Smooth muscle cell (in vitro differentiated cells): ENCODE measurements around the gene RARRES1. TPM values are rescaled to one million over a fixed set of nuclear protein-coding genes. Genes with fewer than 3 reads are reported as not detected.

Experiments
- DNase-seq: peaks from one replicate; lab custom pipeline; 2025; ENCODE audit not compliant: unreplicated experiment; lab: John Stamatoyannopoulos, UW
- H2AFZ ChIP-seq: fragments of 200-600 bp; sonication (generic); 2 replicates; pipeline ENCODE4 v1.6.0; 2016; ENCODE audit warnings: antibody characterized with exemption, low read depth, mild to moderate bottlenecking
- H3F3A ChIP-seq: fragments of 200-600 bp; sonication (generic); 2 replicates; pipeline ENCODE4 v1.6.0; 2017; ENCODE audit warnings: antibody characterized with exemption, low read depth
- H3K27ac ChIP-seq: fragments of 200-600 bp; sonication (generic); 2 replicates; pipeline ENCODE4 v1.5.1; 2016; ENCODE audit warnings: low read depth, mild to moderate bottlenecking
- H3K27me3 ChIP-seq: fragments of 200-600 bp; sonication (generic); 2 replicates; pipeline ENCODE4 v1.6.1; 2016; ENCODE audit warnings: low read depth, mild to moderate bottlenecking
- H3K36me3 ChIP-seq: fragments of 200-600 bp; sonication (generic); 2 replicates; pipeline ENCODE4 v1.5.1; 2016; ENCODE audit warnings: low read depth
- H3K4me1 ChIP-seq: fragments of 200-600 bp; sonication (generic); 2 replicates; pipeline ENCODE4 v1.5.1; 2016; ENCODE audit warnings: low read depth
- H3K4me2 ChIP-seq: fragments of 200-600 bp; sonication (generic); 2 replicates; pipeline ENCODE4 v1.6.0; 2016; ENCODE audit warnings: mild to moderate bottlenecking
- H3K4me3 ChIP-seq: fragments of 200-600 bp; sonication (generic); 2 replicates; pipeline ENCODE4 v1.5.1; 2016; ENCODE audit warnings: mild to moderate bottlenecking
- H3K79me2 ChIP-seq: fragments of 200-600 bp; sonication (generic); 2 replicates; pipeline ENCODE4 v1.6.0; 2016; ENCODE audit warnings: low read depth, mild to moderate bottlenecking
- H3K9ac ChIP-seq: fragments of 200-600 bp; sonication (generic); 2 replicates; pipeline ENCODE4 v1.6.0; 2016; ENCODE audit warnings: low read depth
- H3K9me3 ChIP-seq: fragments of 200-600 bp; sonication (generic); replicated peaks from 2 replicates; pipeline ENCODE4 v1.5.1; 2016; ENCODE audit warnings: low read depth
- H4K20me1 ChIP-seq: fragments of 200-600 bp; sonication (generic); 2 replicates; pipeline ENCODE4 v1.6.0; 2016; ENCODE audit warnings: low read depth
- WGBS: methylation state at CpG from one replicate; pipeline ENCODE4 v1.1.7; 2016; ENCODE audit warnings: low lambda C conversion rate; 5-methylcytosine and 5-hydroxymethylcytosine counted together
- polyA plus RNA-seq: library from polyadenylated mRNA; unstranded; fragments of >200 nt; fragmentation: Nextera tagmentation; extraction: Ambion mirVana; gene quantifications from 2 replicates; pipeline ENCODE4 v1.2.1, GENCODE V29; 2016
- total RNA-seq: library from RNA; depleted of rRNA; stranded (reverse); fragments of >200 nt; gene quantifications from 2 replicates; pipeline ENCODE4 v1.2.3, GENCODE V29; 2014
- TF ChIP-seq, protein P1 (sequence below): fragments of 200-600 bp; sonication (generic); IDR thresholded peaks from 2 replicates; pipeline ENCODE4 v1.5.1; 2017; ENCODE audit warnings: borderline replicate concordance, mild to moderate bottlenecking, antibody characterized with exemption; ENCODE audit not compliant: insufficient read depth, poor library complexity, severe bottlenecking

The RARRES1 gene
- total and polyA plus RNA-seq, 2 experiments from 2014 or later, result 6.6 to 15.3 TPM

DNA sequence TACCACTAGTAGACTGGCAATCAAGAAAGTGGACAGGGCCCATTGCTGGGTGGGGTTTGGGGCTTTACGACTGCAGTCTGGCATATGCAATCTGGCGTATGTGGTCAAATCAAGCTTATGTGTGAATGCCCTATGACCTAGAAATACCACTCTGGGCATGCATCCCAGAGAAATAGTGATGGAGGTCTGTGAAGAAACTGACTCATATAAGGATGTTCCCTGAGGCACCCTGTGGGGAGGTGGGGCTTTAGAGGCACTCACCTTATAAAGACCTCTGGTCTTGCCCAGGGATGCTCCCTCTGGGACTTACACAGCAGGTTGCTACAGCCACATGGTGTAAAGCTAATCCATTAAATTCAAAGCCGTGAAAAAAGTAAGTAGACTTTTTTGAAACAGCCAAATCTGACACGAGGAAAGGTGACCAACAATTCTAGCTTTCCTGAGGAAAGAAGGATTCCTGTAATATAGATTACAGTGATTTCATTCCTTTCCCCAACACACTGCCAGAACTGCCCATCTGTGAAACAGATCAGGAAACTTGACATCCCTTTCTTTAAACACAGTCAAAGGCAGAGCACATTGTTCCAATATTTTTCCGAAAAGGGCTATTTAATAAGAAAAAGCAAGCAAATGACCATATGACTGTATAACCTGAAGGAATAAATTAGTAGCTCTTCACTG is 13.6 kb downstream of the RARRES1 start:
- Histone ChIP-seq H3K4me3 (no peak overlapping the region), H3K4me2 (no peak overlapping the region), H3K27me3 (no peaks in the 10 kb centered on the region), H3K36me3 (no peaks in the 10 kb centered on the region), H3K27ac (peak overlapping the region; percentile 25), H3K9ac (no peak overlapping the region), H3K4me1 (no peaks in the 10 kb centered on the region), H2AFZ (no peak overlapping the region), H3K9me3 (no peaks in the 10 kb centered on the region), H4K20me1 (no peaks in the 10 kb centered on the region), H3F3A (peaks cover 14% of the 10 kb centered on the region), H3K79me2 (no peaks in the 10 kb centered on the region)
- DNase-seq, result no peak
- TF ChIP-seq, protein P1, sequence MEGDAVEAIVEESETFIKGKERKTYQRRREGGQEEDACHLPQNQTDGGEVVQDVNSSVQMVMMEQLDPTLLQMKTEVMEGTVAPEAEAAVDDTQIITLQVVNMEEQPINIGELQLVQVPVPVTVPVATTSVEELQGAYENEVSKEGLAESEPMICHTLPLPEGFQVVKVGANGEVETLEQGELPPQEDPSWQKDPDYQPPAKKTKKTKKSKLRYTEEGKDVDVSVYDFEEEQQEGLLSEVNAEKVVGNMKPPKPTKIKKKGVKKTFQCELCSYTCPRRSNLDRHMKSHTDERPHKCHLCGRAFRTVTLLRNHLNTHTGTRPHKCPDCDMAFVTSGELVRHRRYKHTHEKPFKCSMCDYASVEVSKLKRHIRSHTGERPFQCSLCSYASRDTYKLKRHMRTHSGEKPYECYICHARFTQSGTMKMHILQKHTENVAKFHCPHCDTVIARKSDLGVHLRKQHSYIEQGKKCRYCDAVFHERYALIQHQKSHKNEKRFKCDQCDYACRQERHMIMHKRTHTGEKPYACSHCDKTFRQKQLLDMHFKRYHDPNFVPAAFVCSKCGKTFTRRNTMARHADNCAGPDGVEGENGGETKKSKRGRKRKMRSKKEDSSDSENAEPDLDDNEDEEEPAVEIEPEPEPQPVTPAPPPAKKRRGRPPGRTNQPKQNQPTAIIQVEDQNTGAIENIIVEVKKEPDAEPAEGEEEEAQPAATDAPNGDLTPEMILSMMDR, result no peak
- 65% methylated on average over 5 of the region's 5 CpGs for WGBS

DNA sequence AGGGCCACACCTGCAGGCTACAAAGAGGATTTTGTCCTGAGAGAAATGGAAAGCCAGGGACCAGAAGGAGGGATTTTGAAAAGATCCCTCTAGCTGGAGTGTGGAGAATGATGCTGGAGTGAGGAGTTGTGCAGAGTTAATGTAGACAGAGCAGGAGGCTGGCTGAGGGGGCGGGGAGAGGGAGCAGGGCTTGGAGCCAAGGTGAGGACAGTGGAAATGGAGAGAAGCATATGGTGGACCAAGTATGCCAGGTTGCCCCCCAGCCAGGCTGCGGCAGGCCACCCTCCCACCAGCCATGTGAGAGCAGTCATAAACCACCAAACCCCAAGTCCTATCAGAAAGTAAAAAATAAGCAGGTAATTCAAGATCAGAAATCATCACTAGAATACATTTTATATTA is 14.7 kb downstream of the RARRES1 start:
- H3K4me3 ChIP-seq, result no peak overlapping the region
- WGBS, result 100% methylated on average over 1 of the region's 2 CpGs

DNA sequence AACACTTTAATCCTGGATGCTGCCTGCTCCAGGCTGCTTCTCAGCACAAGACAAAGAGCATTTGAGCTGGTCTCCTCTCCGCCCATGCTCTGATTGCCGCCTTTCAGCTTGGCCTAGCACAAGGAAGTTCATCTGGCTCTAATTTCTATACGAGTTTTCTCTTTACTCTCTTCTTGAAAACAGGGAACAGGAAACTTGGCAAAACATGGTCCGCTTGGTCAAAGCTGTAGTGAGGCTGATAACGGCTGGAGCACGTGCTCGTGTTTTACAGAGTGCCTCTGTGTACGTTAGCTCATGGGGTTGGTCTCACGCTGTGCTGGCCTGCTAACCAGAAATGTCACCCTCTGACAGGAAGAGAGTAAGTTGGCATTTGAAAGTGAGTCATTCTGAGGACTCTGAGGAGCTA is 19.2 kb downstream of the RARRES1 start:
- TF ChIP-seq, protein P1, result no peak
- Histone ChIP-seq H3F3A (peaks cover 46% of the 10 kb centered on the region), H3K79me2 (no peaks in the 10 kb centered on the region), H3K36me3 (no peaks in the 10 kb centered on the region), H3K27me3 (no peaks in the 10 kb centered on the region), H3K27ac (peak overlapping the region; percentile 95), H3K9ac (peak overlapping the region; percentile 63), H3K9me3 (no peaks in the 10 kb centered on the region), H4K20me1 (no peaks in the 10 kb centered on the region), H3K4me3 (no peak overlapping the region), H3K4me1 (peaks cover 16% of the 10 kb centered on the region), H2AFZ (no peak overlapping the region), H3K4me2 (peak overlapping the region; percentile 54)
- DNase-seq, result no peak
- WGBS, result 21% methylated on average over 9 of the region's 9 CpGs

More for the DNA sequence above, 14.7 kb downstream of the RARRES1 start:
- no peaks in the 10 kb centered on the region for H4K20me1 ChIP-seq
- no peak for DNase-seq
- no peaks in the 10 kb centered on the region for H3K36me3 ChIP-seq
- peak overlapping the region; percentile 82 for H3K27ac ChIP-seq
- H3K9me3 ChIP-seq, result no peaks in the 10 kb centered on the region
- peaks cover 20% of the 10 kb centered on the region for H3F3A ChIP-seq
- H3K79me2 ChIP-seq, result no peaks in the 10 kb centered on the region
- no peak overlapping the region for H3K4me2 ChIP-seq
- H3K9ac ChIP-seq, result no peak overlapping the region
- H3K27me3 ChIP-seq, result no peaks in the 10 kb centered on the region
- TF ChIP-seq, protein P1, result no peak
- H2AFZ ChIP-seq, result no peak overlapping the region
- peaks cover 5% of the 10 kb centered on the region for H3K4me1 ChIP-seq

DNA sequence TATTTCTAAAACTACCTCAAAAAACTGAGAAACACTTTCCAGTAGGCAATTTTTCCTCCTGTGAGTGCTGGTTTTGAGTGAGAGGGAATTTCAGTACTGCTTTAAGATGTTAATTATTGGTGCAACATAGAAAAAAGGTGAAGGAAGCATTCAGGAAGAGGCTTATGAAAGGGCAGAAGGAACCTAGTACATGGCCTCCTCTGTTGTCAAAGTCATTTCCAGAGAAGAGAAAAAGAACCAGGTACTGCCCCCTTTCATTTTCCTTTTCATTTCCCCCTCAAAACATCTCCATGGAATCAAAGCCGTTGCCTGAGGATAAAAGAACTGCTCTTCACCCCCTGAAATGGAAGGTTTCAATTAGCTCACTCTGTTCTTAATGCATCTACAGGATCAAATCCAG is 19.8 kb downstream of the RARRES1 start:
- H3K9ac ChIP-seq, result peak overlapping the region; percentile 63
- H2AFZ ChIP-seq, result no peak overlapping the region
- H3K4me1 ChIP-seq, result peaks cover 16% of the 10 kb centered on the region
- no peak overlapping the region for H3K4me3 ChIP-seq
- H3F3A ChIP-seq, result peaks cover 46% of the 10 kb centered on the region
- no peaks in the 10 kb centered on the region for H3K27me3 ChIP-seq
- H3K79me2 ChIP-seq, result no peaks in the 10 kb centered on the region
- DNase-seq, result no peak
- H3K4me2 ChIP-seq, result peak overlapping the region; percentile 54
- no peaks in the 10 kb centered on the region for H4K20me1 ChIP-seq
- no peaks in the 10 kb centered on the region for H3K9me3 ChIP-seq
- H3K27ac ChIP-seq, result peak overlapping the region; percentile 95
- TF ChIP-seq, protein P1, result no peak
- WGBS, result 96% methylated on average over 1 of the region's 1 CpG
- H3K36me3 ChIP-seq, result no peaks in the 10 kb centered on the region
